ENCODE results near the gene SLC6A6. TPM values are rescaled to one million over a fixed set of nuclear protein-coding genes. Genes with fewer than 3 reads are reported as not detected.

Gene SLC6A6
- total RNA-seq, 4 donors from 2014 or later, result 14.4 to 35.7 (median 17.0) TPM

GRCh38 chr3:14484741-14485140 is 82.3 kb downstream of the SLC6A6 start:
- H3K36me3 ChIP-seq, result peaks cover 3 to 92% (median 15%) of the 10 kb centered on the region in 3 donors
- intact Hi-C loops (cut with DNase I), result no loop called here

DNA sequence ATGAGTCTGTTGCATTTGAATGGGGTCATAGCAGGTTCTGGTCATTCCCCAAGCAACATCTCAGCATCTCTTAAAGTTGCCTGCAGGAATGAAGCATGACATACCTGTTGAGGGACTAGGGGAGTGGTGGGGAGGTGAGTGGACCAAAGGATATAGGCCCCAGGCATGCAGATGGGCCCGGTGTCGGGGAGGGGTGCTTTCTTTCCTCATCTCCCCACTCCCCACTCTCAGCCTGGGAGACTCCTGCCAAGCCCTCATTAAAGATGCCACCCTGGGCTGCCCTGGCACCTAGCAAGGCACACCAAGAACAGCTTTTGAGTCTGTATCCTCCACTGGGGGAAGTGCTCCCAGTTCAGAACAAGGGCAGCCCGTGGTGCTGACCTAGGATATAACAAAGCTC is 83.6 kb downstream of the SLC6A6 start:
- H3K4me1 ChIP-seq, result peaks cover 0 to 40% (median 16%) of the 10 kb centered on the region in 3 donors
- TF ChIP-seq POLR2A (IDR thresholded peaks at IDR 0.05), result no peak
- TF ChIP-seq, protein P1, sequence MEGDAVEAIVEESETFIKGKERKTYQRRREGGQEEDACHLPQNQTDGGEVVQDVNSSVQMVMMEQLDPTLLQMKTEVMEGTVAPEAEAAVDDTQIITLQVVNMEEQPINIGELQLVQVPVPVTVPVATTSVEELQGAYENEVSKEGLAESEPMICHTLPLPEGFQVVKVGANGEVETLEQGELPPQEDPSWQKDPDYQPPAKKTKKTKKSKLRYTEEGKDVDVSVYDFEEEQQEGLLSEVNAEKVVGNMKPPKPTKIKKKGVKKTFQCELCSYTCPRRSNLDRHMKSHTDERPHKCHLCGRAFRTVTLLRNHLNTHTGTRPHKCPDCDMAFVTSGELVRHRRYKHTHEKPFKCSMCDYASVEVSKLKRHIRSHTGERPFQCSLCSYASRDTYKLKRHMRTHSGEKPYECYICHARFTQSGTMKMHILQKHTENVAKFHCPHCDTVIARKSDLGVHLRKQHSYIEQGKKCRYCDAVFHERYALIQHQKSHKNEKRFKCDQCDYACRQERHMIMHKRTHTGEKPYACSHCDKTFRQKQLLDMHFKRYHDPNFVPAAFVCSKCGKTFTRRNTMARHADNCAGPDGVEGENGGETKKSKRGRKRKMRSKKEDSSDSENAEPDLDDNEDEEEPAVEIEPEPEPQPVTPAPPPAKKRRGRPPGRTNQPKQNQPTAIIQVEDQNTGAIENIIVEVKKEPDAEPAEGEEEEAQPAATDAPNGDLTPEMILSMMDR (IDR thresholded peaks at IDR 0.05), result no peak
- no peaks in the 10 kb centered on the region for H3K27me3 ChIP-seq
- H3K4me3 ChIP-seq, result no peak overlapping the region
- no peaks in the 10 kb centered on the region for H3K9me3 ChIP-seq
- H3K36me3 ChIP-seq, result peaks cover 3 to 86% (median 15%) of the 10 kb centered on the region in 3 donors
- intact Hi-C loops (cut with DNase I), result no loop called here
- no peak overlapping the region for H3K27ac ChIP-seq
- 90% methylated on average over 3 of the region's 3 CpGs; no CpG with 5 or more reads in 1 of the 2 donors for WGBS, 2 donors
- no peak for DNase-seq

More at GRCh38 chr3:14484741-14485140, 82.3 kb downstream of the SLC6A6 start:
- TF ChIP-seq, protein P1 (IDR thresholded peaks at IDR 0.05), result no peak
- no peak for TF ChIP-seq POLR2A (IDR thresholded peaks at IDR 0.05)
- Histone ChIP-seq H3K4me1 (peaks cover 0 to 51% (median 16%) of the 10 kb centered on the region in 3 donors), H3K9me3 (no peaks in the 10 kb centered on the region), H3K27ac (no peak overlapping the region), H3K4me3 (no peak overlapping the region), H3K27me3 (no peaks in the 10 kb centered on the region)
- 84 to 88% methylated on average over 14 to 16 of the region's 17 CpGs for WGBS, 2 donors
- DNase-seq, result no peak

DNA sequence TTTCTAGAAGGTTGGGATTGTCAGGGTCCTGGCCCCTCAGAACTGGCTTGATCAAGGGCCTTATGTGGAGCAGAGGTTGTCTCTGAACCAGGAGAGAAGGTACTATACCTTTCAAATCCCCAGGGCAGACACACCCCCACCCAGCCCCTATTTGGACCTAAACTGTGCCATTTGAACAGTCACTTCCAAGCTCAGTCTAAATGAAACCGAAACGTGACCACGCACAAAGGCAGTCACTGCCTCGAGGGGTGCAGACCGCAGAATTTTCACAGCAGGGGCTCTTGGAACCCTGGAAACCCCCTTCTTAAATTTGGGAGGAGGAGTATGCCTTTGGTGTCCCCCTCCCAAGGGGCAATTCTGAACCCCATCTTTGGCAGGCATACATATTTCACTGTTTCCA is 84.1 kb downstream of the SLC6A6 start:
- H3K9me3 ChIP-seq, result no peaks in the 10 kb centered on the region
- H3K4me3 ChIP-seq, result no peak overlapping the region
- no peak for TF ChIP-seq POLR2A (IDR thresholded peaks at IDR 0.05)
- TF ChIP-seq, protein P1 (IDR thresholded peaks at IDR 0.05), result no peak
- intact Hi-C loops (cut with DNase I), result no loop called here
- peaks cover 0 to 35% (median 16%) of the 10 kb centered on the region in 3 donors for H3K4me1 ChIP-seq
- no peak overlapping the region for H3K27ac ChIP-seq
- WGBS, 2 donors, result 69 to 75% methylated on average over 5 of the region's 5 CpGs
- no peak for DNase-seq
- H3K36me3 ChIP-seq, result peaks cover 3 to 81% (median 11%) of the 10 kb centered on the region in 3 donors
- no peaks in the 10 kb centered on the region for H3K27me3 ChIP-seq

- intact Hi-C loops (cut with DNase I), result no loop called here
- WGBS, 2 donors, result 91 to 92% methylated on average over 5 to 8 of the region's 8 CpGs
- Histone ChIP-seq H3K27ac (no peak overlapping the region), H3K4me1 (peaks cover 0 to 29% (median 13%) of the 10 kb centered on the region in 3 donors), H3K27me3 (no peaks in the 10 kb centered on the region), H3K9me3 (no peaks in the 10 kb centered on the region), H3K36me3 (peaks cover 3 to 74% (median 7%) of the 10 kb centered on the region in 3 donors), H3K4me3 (no peak overlapping the region)
- no peak for TF ChIP-seq POLR2A (IDR thresholded peaks at IDR 0.05)
- TF ChIP-seq, protein P1 (IDR thresholded peaks at IDR 0.05), result no peak
- no peak for DNase-seq
Observed at GRCh38 chr3:14487086-14487485, 84.7 kb downstream of the SLC6A6 start.

DNA sequence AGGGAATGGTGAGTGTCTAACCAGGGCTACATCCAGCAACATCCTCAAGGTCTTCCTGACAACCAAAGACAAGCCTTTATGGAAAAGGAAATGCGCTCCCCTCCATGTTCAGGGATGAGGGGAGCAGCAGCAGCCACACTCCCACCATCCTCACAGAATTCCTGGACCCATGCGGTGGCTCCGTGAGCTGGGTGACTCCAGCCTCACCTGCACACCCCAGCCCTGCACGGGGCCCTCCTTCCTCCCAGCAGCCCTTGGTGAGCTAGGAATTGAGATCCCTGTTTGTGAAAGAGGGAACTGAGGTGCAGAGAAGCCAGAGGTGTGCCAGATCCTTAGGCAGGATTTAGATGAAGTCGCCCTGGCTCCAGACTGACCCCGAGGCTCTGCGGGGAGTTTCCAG is 85.4 kb downstream of the SLC6A6 start:
- intact Hi-C loops (cut with DNase I), result no loop called here
- no peak for DNase-seq
- WGBS, 2 donors, result 55 to 86% methylated on average over 4 of the region's 7 CpGs
- Histone ChIP-seq H3K36me3 (peaks cover 3 to 67% (median 7%) of the 10 kb centered on the region in 3 donors), H3K27ac (no peak overlapping the region), H3K4me1 (peaks cover 0 to 23% (median 6%) of the 10 kb centered on the region in 3 donors), H3K4me3 (no peak overlapping the region), H3K9me3 (no peaks in the 10 kb centered on the region), H3K27me3 (no peaks in the 10 kb centered on the region)
- TF ChIP-seq POLR2A (IDR thresholded peaks at IDR 0.05), result no peak
- TF ChIP-seq, protein P1 (IDR thresholded peaks at IDR 0.05), result no peak

All from esophagus squamous epithelium (tissue), 5 donors.